CD4-positive, alpha-beta T cell (primary cell): ENCODE results near the gene FBXL17. TPM values are rescaled to one million over a fixed set of nuclear protein-coding genes. Genes with fewer than 3 reads are reported as not detected.

ENCODE experiments used
- ATAC-seq: fragments of 200-7000 bp; cut with Tn5 transposase; one replicate; pipeline ENCODE4 v1.10.0; 2022; ENCODE audit warnings: mild to moderate bottlenecking; ENCODE audit not compliant: poor library complexity
- CTCF ChIA-PET: fragments of 350-600 bp; sonication (Branson Sonifier 250); formaldehyde crosslinking; loops from one replicate; lab custom pipeline; 2021; ENCODE audit warnings: antibody characterized with exemption, inconsistent platforms; lab: Charles Lee
- POLR2A ChIA-PET: fragments of 350-600 bp; sonication (Branson Sonifier 250); formaldehyde crosslinking; loops from one replicate; lab custom pipeline; 2021; ENCODE audit warnings: antibody characterized with exemption, inconsistent platforms; lab: Charles Lee
- DNase-seq, 14 experiments: peaks; one replicate each; pipeline ENCODE4 v3.0.0-alpha.2; 2013 to 2020; ENCODE audit warnings: mixed read lengths in 2 of 14
- H3K27ac ChIP-seq, 2 donors: one replicate each; pipeline versions ENCODE4 v1.5.1 to v1.7.0; 2013; ENCODE audit warnings: low read length in 2 of 2, low read depth in 1 of 2, mild to moderate bottlenecking in 1 of 2
- H3K27me3 ChIP-seq, 2 experiments: 1 replicate in 1 of 2; 2 replicates in 1 of 2; pipeline versions ENCODE4 v1.6.1 to v1.7.0; 2013; ENCODE audit warnings: low read length in 2 of 2, control low read depth in 1 of 2, mild to moderate bottlenecking in 1 of 2, moderate library complexity in 1 of 2; ENCODE audit not compliant: insufficient read depth in 2 of 2, control insufficient read depth in 1 of 2
- H3K36me3 ChIP-seq: one replicate; pipeline ENCODE4 v1.6.1; 2013; ENCODE audit warnings: low read length, control low read depth; ENCODE audit not compliant: insufficient read depth
- H3K4me1 ChIP-seq: one replicate; pipeline ENCODE4 v1.6.1; 2013; ENCODE audit warnings: low read length, control low read depth; ENCODE audit not compliant: insufficient read depth
- H3K4me3 ChIP-seq: one replicate; pipeline ENCODE4 v1.5.1; 2013; ENCODE audit warnings: mild to moderate bottlenecking, low read length, moderate library complexity
- H3K9me3 ChIP-seq, 2 experiments: 1 replicate in 1 of 2; 2 replicates in 1 of 2; pipeline versions ENCODE4 v1.6.1 to v1.7.0; 2013; ENCODE audit warnings: low read length in 2 of 2, mild to moderate bottlenecking in 2 of 2, control low read depth in 1 of 2, moderate library complexity in 1 of 2; ENCODE audit not compliant: control insufficient read depth in 1 of 2, insufficient read depth in 1 of 2
- H3K27ac Mint-ChIP-seq: one replicate; pipeline ENCODE4 v1.8.0; 2020; ENCODE audit warnings: mixed read lengths
- H3K27me3 Mint-ChIP-seq: one replicate; pipeline ENCODE4 v1.8.0; 2021; ENCODE audit warnings: mixed read lengths
- H3K36me3 Mint-ChIP-seq: one replicate; pipeline ENCODE4 v1.8.0; 2021; ENCODE audit warnings: low read depth, mixed read lengths
- H3K4me1 Mint-ChIP-seq: one replicate; pipeline ENCODE4 v1.8.0; 2021; ENCODE audit warnings: low read depth, mixed read lengths
- H3K4me3 Mint-ChIP-seq: one replicate; pipeline ENCODE4 v1.8.0; 2020; ENCODE audit warnings: mild to moderate bottlenecking, mixed read lengths
- H3K9me3 Mint-ChIP-seq: one replicate; pipeline ENCODE4 v1.8.0; 2020; ENCODE audit warnings: mixed read lengths
- CTCF ChIP-seq: fragments of 200-600 bp; IDR thresholded peaks from one replicate; pipeline ENCODE4 v1.8.0; 2022; ENCODE audit warnings: antibody characterized with exemption, mild to moderate bottlenecking
- intact Hi-C, 2 experiments: fragments of 100-400 bp; cut with DNase I in 1 of 2; cut with micrococcal nuclease in 1 of 2; formaldehyde crosslinking; loops; one replicate each; pipeline versions ENCODE4 v1.15.1 to v1.9.0; 2023 to 2025; cut with DNase I, micrococcal nuclease
- total RNA-seq, 174 experiments: library from RNA in 2 of 174; stranded (reverse) in 2 of 174; gene quantifications; one replicate each; pipeline ENCODE4 v1.2.3 and lab custom pipeline; 2021 to 2026

Gene FBXL17
- total RNA-seq, 2 experiments from 2014 or later, result 17.9 to 21.1 TPM

GRCh38 chr5:107968998-107969397 is 412.9 kb downstream of the FBXL17 start:
- Histone ChIP-seq H3K4me1 (no peaks in the 10 kb centered on the region), H3K27ac (no peak overlapping the region), H3K27me3 (no peaks in the 10 kb centered on the region), H3K4me3 (no peak overlapping the region), H3K9me3 (no peaks in the 10 kb centered on the region), H3K36me3 (no peaks in the 10 kb centered on the region)
- H3K4me1 Mint-ChIP-seq, result no peaks in the 10 kb centered on the region
- ChIA-PET CTCF (no interaction called here), POLR2A (no interaction called here)
- no peak overlapping the region for H3K27ac Mint-ChIP-seq
- no peaks in the 10 kb centered on the region for H3K27me3 Mint-ChIP-seq
- intact Hi-C loops, result no loop called here
- no peak overlapping the region for H3K4me3 Mint-ChIP-seq
- ATAC-seq (no peak), DNase-seq (no peak)
- no peaks in the 10 kb centered on the region for H3K9me3 Mint-ChIP-seq
- H3K36me3 Mint-ChIP-seq, result no peaks in the 10 kb centered on the region
- no peak for TF ChIP-seq CTCF

GRCh38 chr5:107968406-107968843 is 413.5 kb downstream of the FBXL17 start:
- no peaks in the 10 kb centered on the region for H3K36me3 Mint-ChIP-seq
- intact Hi-C loops, result no loop called here
- no peak overlapping the region for H3K4me3 Mint-ChIP-seq
- no peaks in the 10 kb centered on the region for H3K4me1 ChIP-seq
- H3K27ac ChIP-seq, result no peak overlapping the region
- ChIA-PET CTCF (no interaction called here), POLR2A (no interaction called here)
- no peaks in the 10 kb centered on the region for H3K27me3 Mint-ChIP-seq
- ATAC-seq (no peak), DNase-seq (no peak)
- H3K4me1 Mint-ChIP-seq, result no peaks in the 10 kb centered on the region
- H3K9me3 ChIP-seq, result no peaks in the 10 kb centered on the region
- H3K9me3 Mint-ChIP-seq, result no peaks in the 10 kb centered on the region
- no peaks in the 10 kb centered on the region for H3K36me3 ChIP-seq
- no peaks in the 10 kb centered on the region for H3K27me3 ChIP-seq
- no peak overlapping the region for H3K4me3 ChIP-seq
- no peak for TF ChIP-seq CTCF
- no peak overlapping the region for H3K27ac Mint-ChIP-seq

GRCh38 chr5:107966201-107966600 is 415.7 kb downstream of the FBXL17 start:
- no peaks in the 10 kb centered on the region for H3K27me3 Mint-ChIP-seq
- ATAC-seq (no peak), DNase-seq (no peak)
- Histone ChIP-seq H3K36me3 (no peaks in the 10 kb centered on the region), H3K27me3 (no peaks in the 10 kb centered on the region), H3K4me1 (no peaks in the 10 kb centered on the region), H3K4me3 (no peak overlapping the region), H3K9me3 (no peaks in the 10 kb centered on the region), H3K27ac (no peak overlapping the region)
- no peak overlapping the region for H3K4me3 Mint-ChIP-seq
- H3K4me1 Mint-ChIP-seq, result no peaks in the 10 kb centered on the region
- no peaks in the 10 kb centered on the region for H3K9me3 Mint-ChIP-seq
- ChIA-PET CTCF (no interaction called here), POLR2A (no interaction called here)
- H3K27ac Mint-ChIP-seq, result no peak overlapping the region
- no peaks in the 10 kb centered on the region for H3K36me3 Mint-ChIP-seq
- intact Hi-C loops, result no loop called here
- no peak for TF ChIP-seq CTCF
